HepG2 (cell line): Measurements from ENCODE around the gene SMPX. TPM values are rescaled to one million over a fixed set of nuclear protein-coding genes. Genes with fewer than 3 reads are reported as not detected.

ENCODE experiments used
- BCL6 ChIP-seq: IDR thresholded peaks from 2 replicates; pipeline ENCODE4 v1.6.1; 2016; ENCODE audit warnings: missing genetic modification reagents, missing compliant biosample characterization
- CHD2 ChIP-seq: IDR thresholded peaks from 2 replicates; pipeline ENCODE4 v1.6.1; 2011; ENCODE audit warnings: low read depth, low read length, improper control_type of control experiment
- GATAD2A ChIP-seq: IDR thresholded peaks from 2 replicates; pipeline ENCODE4 v1.6.1; 2016
- HOXD1 ChIP-seq: sonication (generic); formaldehyde crosslinking; IDR thresholded peaks from 2 replicates; pipeline ENCODE4 v1.5.0; 2020; ENCODE audit warnings: missing genetic modification reagents
- KMT2A ChIP-seq: sonication (generic); formaldehyde crosslinking; IDR thresholded peaks from 2 replicates; pipeline ENCODE4 v1.4.0; 2020; ENCODE audit warnings: missing genetic modification reagents
- MAF1 ChIP-seq: sonication (generic); formaldehyde crosslinking; IDR thresholded peaks from 2 replicates; pipeline ENCODE4 v1.5.0; 2020; ENCODE audit warnings: missing genetic modification reagents, borderline replicate concordance
- MAFK ChIP-seq, 2 experiments: IDR thresholded peaks in 1 of 2; conservative IDR thresholded peaks in 1 of 2; 2 replicates each; pipeline ENCODE4 v1.6.1; 2011; ENCODE audit warnings: improper control_type of control experiment in 2 of 2, low read length in 2 of 2
- MED13 ChIP-seq: sonication (generic); formaldehyde crosslinking; IDR thresholded peaks from 2 replicates; pipeline ENCODE4 v1.5.0; 2020; ENCODE audit warnings: missing genetic modification reagents
- MED8 ChIP-seq: sonication (generic); formaldehyde crosslinking; IDR thresholded peaks from 2 replicates; pipeline ENCODE4 v1.8.1; 2023; ENCODE audit warnings: mild to moderate bottlenecking, missing genetic modification reagents; ENCODE audit not compliant: insufficient replicate concordance
- RARA ChIP-seq: IDR thresholded peaks from 2 replicates; pipeline ENCODE4 v1.6.1; 2016; ENCODE audit warnings: missing genetic modification reagents, missing compliant biosample characterization
- RBM22 ChIP-seq: fragments of 200-400 bp; formaldehyde crosslinking; optimal IDR thresholded peaks from 2 replicates; pipeline ENCODE3; 2017; ENCODE audit warnings: mild to moderate bottlenecking, low read length, moderate library complexity
- SAP130 ChIP-seq: IDR thresholded peaks from 2 replicates; pipeline ENCODE4 v1.6.1; 2016; ENCODE audit warnings: low read depth
- TBL1XR1 ChIP-seq: fragments of 150-350 bp; IDR thresholded peaks from 2 replicates; pipeline ENCODE4 v1.6.1; 2014; ENCODE audit warnings: borderline replicate concordance, low read length; ENCODE audit not compliant: partially characterized antibody
- ZNF7 ChIP-seq: IDR thresholded peaks from 2 replicates; pipeline ENCODE4 v1.6.1; 2016; ENCODE audit warnings: missing biosample characterization, missing genetic modification reagents
- polyA plus RNA-seq, 8 experiments: library from polyadenylated mRNA; depleted of rRNA in 3 of 8; stranded (reverse) in 7 of 8; unstranded in 1 of 8; fragments of >200 nt; fragmentation: Illumina TruSeq in 4 of 8; extraction: Trizol in 4 of 8; gene quantifications; 2 replicates each; pipeline versions ENCODE4 v1.2.1 to v1.2.3, GENCODE V29; 2011 to 2016; ENCODE audit warnings: low read depth in 4 of 8, missing spikeins in 1 of 8, mixed read lengths in 1 of 8; ENCODE audit not compliant: insufficient read depth in 1 of 8
- total RNA-seq, 5 experiments: library from RNA; depleted of rRNA; stranded (reverse); fragments of >200 nt; fragmentation: Illumina TruSeq; extraction: Trizol; gene quantifications; 2 replicates each; pipeline ENCODE4 v1.2.3, GENCODE V29; 2016; ENCODE audit warnings: low read depth in 1 of 5
- TF ChIP-seq, protein P1 (sequence below), 2 experiments: IDR thresholded peaks; 2 replicates each; pipeline ENCODE4 v1.6.1; 2011 to 2012; ENCODE audit warnings: low read length in 2 of 2, borderline replicate concordance in 1 of 2, low read depth in 1 of 2, mild to moderate bottlenecking in 1 of 2, moderate library complexity in 1 of 2

Gene SMPX
- total and polyA plus RNA-seq, 2 of the 13 experiments (the other 11 are each of a cell fraction or from before 2014, with no cell fraction given): 0.95 to 1.8 TPM

DNA sequence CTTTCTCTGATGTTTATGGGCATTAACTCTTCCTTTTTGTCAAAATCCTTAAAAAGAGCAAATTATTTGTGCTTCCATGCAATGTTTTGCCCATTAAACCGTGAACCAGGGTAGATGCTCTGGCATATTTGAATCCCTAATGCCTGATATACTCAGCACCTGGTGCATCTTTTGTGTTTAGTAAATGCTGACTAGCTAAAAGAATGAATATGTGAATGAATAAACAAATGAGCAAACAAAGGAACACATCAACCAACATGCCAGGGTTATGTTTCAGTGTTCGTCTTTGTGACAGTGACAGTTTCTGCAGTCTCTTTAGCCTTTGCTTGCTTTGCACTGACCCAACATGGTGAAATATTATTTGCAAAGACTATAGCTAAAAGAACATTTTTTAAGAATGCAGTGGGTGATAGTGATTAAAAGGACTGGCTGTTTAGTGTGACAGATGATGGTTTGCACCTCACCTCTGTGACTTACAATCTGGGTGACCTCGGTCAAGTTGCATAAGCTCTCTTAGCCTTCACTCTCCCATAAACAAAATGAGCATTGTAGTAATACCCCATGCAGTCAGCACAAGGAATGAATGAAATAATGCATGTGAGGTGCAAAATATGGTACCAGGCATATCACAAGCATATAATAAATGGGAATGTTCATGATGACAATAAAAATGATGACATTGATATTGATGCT, 29.5 kb downstream of the SMPX start (continued):
- no peak for TF ChIP-seq CHD2
- TF ChIP-seq KMT2A (CRISPR knock-in tag): no peak
- no peak for TF ChIP-seq RBM22
- no peak for TF ChIP-seq MED13 (CRISPR knock-in tag)
- TF ChIP-seq TBL1XR1: no peak
- TF ChIP-seq MAF1 (CRISPR knock-in tag): no peak
- TF ChIP-seq BCL6 (CRISPR knock-in tag): peak; percentile 15; the same call in 1 of the 2 replicates
- TF ChIP-seq GATAD2A (CRISPR knock-in tag): 0 out of 2 replicates have a peak, but pooled peaks have one; percentile 23
- TF ChIP-seq SAP130 (CRISPR knock-in tag): no peak
- no peak for TF ChIP-seq HOXD1 (CRISPR knock-in tag)
- TF ChIP-seq RARA (CRISPR knock-in tag): peak; percentile 85
- TF ChIP-seq ZNF7: no peak
- TF ChIP-seq, protein P1, sequence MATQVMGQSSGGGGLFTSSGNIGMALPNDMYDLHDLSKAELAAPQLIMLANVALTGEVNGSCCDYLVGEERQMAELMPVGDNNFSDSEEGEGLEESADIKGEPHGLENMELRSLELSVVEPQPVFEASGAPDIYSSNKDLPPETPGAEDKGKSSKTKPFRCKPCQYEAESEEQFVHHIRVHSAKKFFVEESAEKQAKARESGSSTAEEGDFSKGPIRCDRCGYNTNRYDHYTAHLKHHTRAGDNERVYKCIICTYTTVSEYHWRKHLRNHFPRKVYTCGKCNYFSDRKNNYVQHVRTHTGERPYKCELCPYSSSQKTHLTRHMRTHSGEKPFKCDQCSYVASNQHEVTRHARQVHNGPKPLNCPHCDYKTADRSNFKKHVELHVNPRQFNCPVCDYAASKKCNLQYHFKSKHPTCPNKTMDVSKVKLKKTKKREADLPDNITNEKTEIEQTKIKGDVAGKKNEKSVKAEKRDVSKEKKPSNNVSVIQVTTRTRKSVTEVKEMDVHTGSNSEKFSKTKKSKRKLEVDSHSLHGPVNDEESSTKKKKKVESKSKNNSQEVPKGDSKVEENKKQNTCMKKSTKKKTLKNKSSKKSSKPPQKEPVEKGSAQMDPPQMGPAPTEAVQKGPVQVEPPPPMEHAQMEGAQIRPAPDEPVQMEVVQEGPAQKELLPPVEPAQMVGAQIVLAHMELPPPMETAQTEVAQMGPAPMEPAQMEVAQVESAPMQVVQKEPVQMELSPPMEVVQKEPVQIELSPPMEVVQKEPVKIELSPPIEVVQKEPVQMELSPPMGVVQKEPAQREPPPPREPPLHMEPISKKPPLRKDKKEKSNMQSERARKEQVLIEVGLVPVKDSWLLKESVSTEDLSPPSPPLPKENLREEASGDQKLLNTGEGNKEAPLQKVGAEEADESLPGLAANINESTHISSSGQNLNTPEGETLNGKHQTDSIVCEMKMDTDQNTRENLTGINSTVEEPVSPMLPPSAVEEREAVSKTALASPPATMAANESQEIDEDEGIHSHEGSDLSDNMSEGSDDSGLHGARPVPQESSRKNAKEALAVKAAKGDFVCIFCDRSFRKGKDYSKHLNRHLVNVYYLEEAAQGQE (IDR thresholded peaks at IDR 0.05; ENCODE audit: borderline replicate concordance in 1 of 2, low read depth in 1 of 2, low read length in 2 of 2): no peak
- no peak for TF ChIP-seq MED8
- TF ChIP-seq MAFK (conservative IDR thresholded peaks at IDR 0.05 in 1 of 2, IDR thresholded peaks at IDR 0.05 in 1 of 2; ENCODE audit: low read length in 2 of 2): peak; percentile 51 to 56
